Upper lobe of right lung (tissue), 1 donor: ENCODE results near the gene OGFR. TPM values are rescaled to one million over a fixed set of nuclear protein-coding genes. Genes with fewer than 3 reads are reported as not detected.

Experiments
- ATAC-seq: fragments of 200-7000 bp; cut with Tn5 transposase; one replicate; pipeline ENCODE4 v1.9.1; 2020; ENCODE audit warnings: mild to moderate bottlenecking, moderate library complexity
- DNase-seq: peaks from one replicate; pipeline ENCODE4 v3.0.0-alpha.2; 2020
- H3K27ac ChIP-seq: fragments of 200-600 bp; one replicate; pipeline ENCODE4 v1.8.0; 2022
- H3K27me3 ChIP-seq: fragments of 200-600 bp; one replicate; pipeline ENCODE4 v1.8.0; 2022; ENCODE audit warnings: mild to moderate bottlenecking
- H3K36me3 ChIP-seq: fragments of 200-600 bp; one replicate; pipeline ENCODE4 v1.8.0; 2022
- H3K4me1 ChIP-seq: fragments of 200-600 bp; one replicate; pipeline ENCODE4 v1.8.0; 2022
- H3K4me3 ChIP-seq: fragments of 200-600 bp; one replicate; pipeline ENCODE4 v1.8.0; 2022; ENCODE audit warnings: mild to moderate bottlenecking
- H3K9me3 ChIP-seq: fragments of 200-600 bp; one replicate; pipeline ENCODE4 v1.8.0; 2022
- CTCF ChIP-seq: fragments of 200-600 bp; IDR thresholded peaks from one replicate; pipeline ENCODE4 v1.8.0; 2022; ENCODE audit warnings: antibody characterized with exemption
- intact Hi-C: fragments of 100-400 bp; cut with DNase I; formaldehyde crosslinking; loops from one replicate; pipeline ENCODE4 v1.11.0; 2022
- total RNA-seq: library from RNA; stranded (reverse); fragmentation: NEBNext Ultra II Directional; extraction: Animal tissue kit (Norgen Biotek cat#: 25700); gene quantifications from one replicate; pipeline ENCODE4 v1.2.1, GENCODE V29; 2021
- donor health status: DM: no; HTN: yes; CAD: no; lungs with severe emphysema.

Gene OGFR
- total RNA-seq, 1 donor from 2014 or later: 58.2 TPM

- H3K36me3 ChIP-seq: no peaks in the 10 kb centered on the region
- no peak overlapping the region for H3K4me3 ChIP-seq
- no peaks in the 10 kb centered on the region for H3K9me3 ChIP-seq
- TF ChIP-seq CTCF: no peak
- DNase-seq (no peak), ATAC-seq (no peak)
- no peaks in the 10 kb centered on the region for H3K27me3 ChIP-seq
- H3K27ac ChIP-seq: no peak overlapping the region
- peaks cover 16% of the 10 kb centered on the region for H3K4me1 ChIP-seq
- intact Hi-C loops: no loop called here
These were observed 12.3 kb upstream of the OGFR start for GRCh38 chr20:62792182-62792939.

GRCh38 chr20:62792940-62793756, 11.5 kb upstream of the OGFR start:
- Histone ChIP-seq H3K36me3 (no peaks in the 10 kb centered on the region), H3K27me3 (no peaks in the 10 kb centered on the region), H3K4me1 (peaks cover 17% of the 10 kb centered on the region), H3K4me3 (peak overlapping the region; percentile 49), H3K27ac (peak overlapping the region; percentile 94), H3K9me3 (no peaks in the 10 kb centered on the region)
- DNase-seq (no peak), ATAC-seq (no peak)
- intact Hi-C loops: no loop called here
- TF ChIP-seq CTCF: no peak

- Histone ChIP-seq H3K36me3 (peaks cover 1% of the 10 kb centered on the region), H3K4me1 (peaks cover 17% of the 10 kb centered on the region), H3K27ac (peak overlapping the region; percentile 94), H3K4me3 (peak overlapping the region; percentile 49), H3K27me3 (no peaks in the 10 kb centered on the region), H3K9me3 (no peaks in the 10 kb centered on the region)
- intact Hi-C loops: no loop called here
- DNase-seq (no peak), ATAC-seq (no peak)
- no peak for TF ChIP-seq CTCF
These were observed 11.0 kb upstream of the OGFR start for GRCh38 chr20:62793757-62794006.

GRCh38 chr20:62794007-62794724, 10.5 kb upstream of the OGFR start:
- intact Hi-C loops: no loop called here
- H3K27ac ChIP-seq: peak overlapping the region; percentile 94
- H3K4me3 ChIP-seq: peak overlapping the region; percentile 70
- DNase-seq: peak; percentile 99
- H3K9me3 ChIP-seq: no peaks in the 10 kb centered on the region
- peak; percentile 93 for ATAC-seq
- H3K4me1 ChIP-seq: peaks cover 17% of the 10 kb centered on the region
- no peak for TF ChIP-seq CTCF
- H3K36me3 ChIP-seq: peaks cover 6% of the 10 kb centered on the region
- no peaks in the 10 kb centered on the region for H3K27me3 ChIP-seq

GRCh38 chr20:62795023-62795761, 9.4 kb upstream of the OGFR start:
- H3K4me3 ChIP-seq: peak overlapping the region; percentile 70
- TF ChIP-seq CTCF: no peak
- DNase-seq: peak; percentile 80
- ATAC-seq: no peak
- H3K27me3 ChIP-seq: no peaks in the 10 kb centered on the region
- H3K27ac ChIP-seq: peak overlapping the region; percentile 89
- intact Hi-C loops: no loop called here
- peaks cover 17% of the 10 kb centered on the region for H3K4me1 ChIP-seq
- peaks cover 14% of the 10 kb centered on the region for H3K36me3 ChIP-seq
- H3K9me3 ChIP-seq: no peaks in the 10 kb centered on the region
